Dermis blood vessel endothelial cell (primary cell): ENCODE results near the gene FAR2. TPM values are rescaled to one million over a fixed set of nuclear protein-coding genes. Genes with fewer than 3 reads are reported as not detected.
A peak's percentile ranks its signal among the peaks of the same experiment; 100 is the strongest.
"Not testable (repeated sequence)": the region's sequence is repeated elsewhere in the genome, so short reads cannot be mapped to it uniquely, and the experiment has no call there.

Experiments
- DNase-seq: peaks from one replicate; pipeline ENCODE4 v3.0.0; 2010
- total RNA-seq: library from RNA; depleted of rRNA; stranded (reverse); fragments of >200 nt; gene quantifications from 2 replicates; pipeline ENCODE4 v1.2.3, GENCODE V29; 2014

The FAR2 gene
- total RNA-seq, 1 donor from 2014 or later = 43.7 TPM

GRCh38 chr12:29155079-29155478 is 6.0 kb downstream of the FAR2 start:
- DNase-seq = no peak

DNA sequence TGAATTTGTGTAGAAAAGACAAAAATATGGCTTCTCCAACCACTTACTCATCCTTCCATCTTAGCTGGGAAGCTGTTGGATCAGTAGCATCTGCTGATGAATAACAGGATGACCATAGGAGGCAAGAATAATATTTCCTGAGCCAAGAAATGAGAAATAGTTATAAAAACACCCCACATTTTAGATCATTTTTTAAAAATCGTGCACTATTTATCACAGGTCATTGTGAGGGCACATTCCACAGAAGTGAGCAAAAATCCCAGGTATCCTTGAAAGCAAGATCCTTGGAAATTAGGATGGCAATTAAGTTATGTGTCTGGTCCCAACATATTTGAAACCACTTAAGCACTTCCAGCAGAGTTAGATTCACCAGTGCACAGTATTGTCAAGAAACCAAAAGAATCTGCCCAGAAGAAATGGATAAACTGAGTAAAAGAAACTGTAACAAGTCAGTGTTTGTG is 8.4 kb downstream of the FAR2 start:
- peak; percentile 63 for DNase-seq

GRCh38 chr12:29158115-29158763 is 9.2 kb downstream of the FAR2 start:
- DNase-seq = no peak

DNA sequence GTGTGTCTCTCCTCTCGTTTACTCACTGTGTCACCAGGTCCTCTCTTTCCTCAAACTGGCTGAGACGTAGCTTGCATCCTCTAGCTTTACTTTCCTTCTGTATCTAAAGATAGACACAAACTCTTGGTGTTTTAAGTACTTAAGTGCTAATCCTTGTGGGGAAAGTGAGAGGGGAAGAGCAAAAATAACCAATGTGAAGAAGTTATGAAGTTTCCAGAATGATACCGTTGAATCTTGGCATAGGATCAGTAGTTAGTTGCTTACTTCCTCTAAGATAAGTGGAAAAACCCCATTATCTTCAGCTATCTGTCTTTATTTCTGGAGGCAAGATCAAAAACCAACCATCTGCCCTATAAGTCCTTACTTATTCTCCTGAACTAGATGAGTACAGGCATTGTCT is 10.6 kb downstream of the FAR2 start:
- DNase-seq = peak; percentile 7

DNA sequence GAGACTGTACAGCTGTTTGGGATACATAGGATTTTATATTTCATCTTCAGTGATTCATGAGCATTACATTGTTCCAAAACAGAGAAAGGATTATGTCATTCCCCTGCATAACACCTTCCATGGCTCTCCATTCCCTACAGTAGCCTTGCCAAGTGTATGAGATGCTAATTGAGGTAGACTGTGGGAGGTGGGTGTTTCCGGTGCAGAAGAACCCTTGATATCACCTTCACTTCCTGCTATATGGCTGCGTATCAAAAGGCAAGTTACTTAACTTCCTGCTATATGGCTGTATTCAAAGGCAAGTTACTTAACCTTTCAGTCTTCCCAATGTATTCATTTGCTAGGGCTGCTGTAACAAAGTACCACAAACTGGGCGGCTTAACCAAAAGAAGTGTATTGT is 11.2 kb downstream of the FAR2 start:
- DNase-seq = peak; percentile 11

DNA sequence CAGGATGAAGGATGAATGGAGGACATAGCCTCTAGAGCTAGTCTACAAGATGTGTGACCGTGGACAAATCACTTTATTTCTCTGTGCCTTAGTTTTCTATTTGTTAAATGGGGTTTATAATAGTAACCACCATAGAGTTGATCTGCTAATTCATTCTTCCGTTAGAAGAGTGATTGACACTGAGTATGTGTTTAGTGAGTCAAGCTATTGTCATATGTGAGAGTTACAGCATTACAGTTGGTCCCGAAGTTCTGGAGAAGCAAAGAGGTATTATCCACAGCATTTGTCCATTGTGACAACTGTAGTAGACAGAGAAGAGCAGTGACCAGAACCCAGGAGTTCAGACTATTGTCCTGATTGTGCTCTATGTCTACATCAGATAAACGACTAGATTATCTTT is 14.1 kb downstream of the FAR2 start:
- peak; percentile 13 for DNase-seq

DNA sequence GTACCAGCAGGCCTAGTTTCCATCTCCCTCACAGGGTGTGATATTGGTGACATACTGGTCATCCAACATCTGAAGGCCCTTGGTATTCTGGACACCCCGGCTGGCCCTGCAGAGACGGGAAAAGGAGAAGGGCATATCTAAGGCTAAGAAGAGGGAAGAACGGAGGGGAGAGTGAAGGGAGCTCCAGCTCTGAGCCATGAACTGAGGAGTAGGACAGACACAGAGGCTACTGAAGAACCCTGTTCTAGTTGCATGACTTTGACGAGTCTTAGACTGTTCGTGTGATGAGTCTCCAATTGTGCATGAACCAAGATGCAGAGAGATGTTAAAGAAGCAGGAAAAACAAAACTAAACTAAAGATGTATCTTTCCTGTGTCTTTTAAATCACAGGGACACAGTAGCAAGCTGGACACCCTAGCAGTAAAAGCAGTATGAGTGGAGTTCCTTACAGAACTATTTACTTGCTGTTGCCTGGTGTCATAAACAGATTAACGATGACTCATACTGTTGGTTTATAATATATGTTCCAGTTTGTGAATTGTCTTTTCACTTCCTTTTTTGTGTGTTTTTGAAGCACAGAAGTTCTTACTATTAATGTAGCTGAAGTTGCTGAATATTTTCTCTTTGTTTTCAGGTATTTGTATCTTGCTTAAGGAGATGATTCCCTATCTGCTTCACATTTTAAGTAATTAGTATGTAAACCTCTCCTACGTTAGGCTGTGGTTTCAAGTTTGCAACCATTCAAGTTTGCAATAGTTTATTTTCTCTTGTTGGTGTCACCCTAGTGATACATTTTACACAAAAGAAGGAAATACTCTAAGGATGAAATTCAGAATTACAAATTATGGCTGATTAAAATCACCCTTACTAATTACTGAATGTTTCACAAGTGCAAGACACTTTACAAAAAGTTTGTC is 15.7 kb downstream of the FAR2 start:
- peak; percentile 83 for DNase-seq

DNA sequence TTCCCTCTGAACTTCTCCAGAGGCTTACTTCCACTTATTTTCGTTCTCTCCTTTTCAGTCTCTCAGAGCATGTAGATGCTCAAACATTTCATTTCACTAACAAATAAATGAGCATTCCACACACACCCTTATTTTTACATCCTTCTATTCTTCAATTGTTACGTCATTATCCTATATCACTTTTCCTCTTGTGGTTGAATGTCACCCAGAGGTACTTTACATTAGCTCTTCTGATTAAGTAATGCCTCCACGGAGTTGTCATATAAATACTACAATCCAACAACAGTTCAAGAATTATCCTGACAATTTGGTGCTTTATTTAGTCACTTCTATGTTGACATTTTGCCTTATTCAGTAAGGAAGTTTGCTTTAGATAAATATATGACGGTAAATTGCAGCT is 18.4 kb downstream of the FAR2 start:
- no peak for DNase-seq

DNA sequence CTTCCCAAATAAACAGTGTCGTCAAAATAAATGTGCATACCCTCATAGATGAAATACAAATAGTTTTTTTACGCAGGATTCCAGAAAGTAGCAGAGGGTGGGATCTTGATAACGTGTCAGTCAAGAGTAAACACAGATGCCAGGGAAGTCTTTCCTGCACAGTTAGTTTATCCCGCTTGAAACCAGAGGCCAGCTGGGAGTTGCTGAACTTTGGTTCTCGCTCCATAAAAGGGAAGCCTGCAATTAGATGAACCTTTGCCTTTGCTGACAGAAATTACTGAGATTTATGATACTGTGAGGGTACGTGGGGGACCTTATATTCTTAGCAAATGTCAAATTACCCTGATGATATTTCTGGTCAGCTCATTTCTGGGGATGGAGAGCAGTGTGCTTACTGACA is 18.9 kb downstream of the FAR2 start:
- no peak for DNase-seq

GRCh38 chr12:29169978-29170377 is 20.9 kb downstream of the FAR2 start:
- DNase-seq = peak; percentile 55

DNA sequence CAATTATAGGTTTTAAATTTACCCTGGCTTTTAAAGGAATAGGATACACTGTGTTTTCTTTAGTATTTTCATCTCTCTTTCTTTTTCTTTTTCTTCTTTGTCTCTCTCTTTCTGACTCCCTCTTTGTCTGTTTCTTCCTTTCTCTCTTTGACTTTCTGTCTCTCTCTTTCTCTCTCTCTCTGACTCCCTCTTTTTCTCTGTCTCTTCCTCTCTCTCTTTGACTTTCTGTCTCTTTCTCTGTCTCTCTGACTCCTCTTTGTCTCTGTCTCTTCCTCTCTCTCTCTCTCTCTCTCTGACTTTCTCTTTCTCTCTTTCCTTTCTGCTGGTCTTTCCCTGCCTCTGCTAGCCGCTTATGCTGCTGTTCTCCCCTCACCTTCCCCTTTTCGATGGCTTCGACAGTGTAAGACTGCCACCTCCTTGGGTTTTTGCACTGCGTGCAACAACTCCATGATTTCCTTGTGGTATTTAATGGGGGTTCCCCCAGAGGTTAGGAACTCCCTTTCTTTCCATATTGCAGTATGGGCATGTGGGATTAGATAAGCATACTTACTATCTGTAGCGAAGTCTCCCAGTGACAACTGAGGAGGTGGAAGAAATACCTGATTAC is 21.5 kb downstream of the FAR2 start:
- DNase-seq = not testable (repeated sequence)

DNA sequence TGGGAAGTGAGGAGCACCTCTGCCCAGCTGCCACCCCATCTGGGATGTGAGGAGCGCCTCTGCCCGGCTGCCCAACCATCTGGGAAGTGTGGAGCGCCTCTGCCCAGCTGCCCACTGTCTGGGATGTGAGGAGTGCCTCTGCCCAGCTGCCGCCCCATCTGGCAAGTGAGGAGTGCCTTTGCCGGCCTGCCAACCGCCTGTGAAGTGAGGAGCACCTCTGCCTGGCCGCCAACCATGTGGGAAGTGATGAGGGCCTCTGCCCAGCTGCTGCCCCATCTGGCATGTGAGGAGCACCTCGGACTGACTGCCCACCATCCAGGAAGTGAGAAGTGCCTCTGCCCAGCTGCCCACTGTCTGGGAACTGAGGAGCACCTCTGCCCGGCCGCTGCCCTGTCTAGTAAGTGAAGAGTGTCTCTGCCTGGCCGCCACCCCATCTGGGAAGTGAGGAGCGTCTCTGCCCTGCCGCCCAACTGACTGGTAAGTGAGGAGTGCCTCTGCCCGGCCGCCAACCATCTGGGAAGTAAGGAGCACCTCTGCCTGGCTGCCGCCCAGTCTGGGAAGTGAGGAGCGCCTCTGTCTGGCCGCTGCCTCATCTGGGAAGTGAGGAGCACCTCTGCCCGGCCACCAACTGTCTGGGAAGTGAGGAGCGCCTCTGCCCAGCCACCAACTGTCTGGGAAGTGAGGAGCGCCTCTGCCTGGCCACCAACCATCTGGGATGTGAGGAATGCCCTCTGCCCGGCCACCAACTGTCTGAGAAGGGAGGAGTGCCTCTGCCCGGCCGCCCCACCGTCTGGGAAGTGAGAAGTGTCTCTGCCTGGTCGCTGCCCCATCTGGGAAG is 22.6 kb downstream of the FAR2 start:
- DNase-seq = no peak

- peak; percentile 10 for DNase-seq
Observed at GRCh38 chr12:29176941-29177340, 27.9 kb downstream of the FAR2 start.

DNA sequence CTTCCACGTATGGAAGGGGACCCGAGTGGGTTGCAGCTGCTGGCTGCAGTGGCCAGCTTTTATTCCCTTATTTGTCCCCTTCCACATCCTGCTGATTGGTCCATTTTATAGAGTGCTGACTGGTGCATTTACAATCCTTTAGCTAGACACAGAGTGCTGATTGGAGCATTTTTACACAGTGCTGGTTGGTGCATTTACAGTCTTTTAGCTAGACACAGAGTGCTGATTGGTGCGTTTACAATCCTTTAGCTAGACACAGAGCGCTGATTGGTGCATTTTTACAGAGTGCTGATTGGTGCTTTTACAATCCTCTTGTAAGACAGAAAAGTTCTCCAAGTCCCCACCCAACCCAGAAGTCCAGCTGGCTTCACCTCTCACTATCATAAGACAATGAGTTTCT is 33.2 kb downstream of the FAR2 start:
- not testable (repeated sequence) for DNase-seq

DNA sequence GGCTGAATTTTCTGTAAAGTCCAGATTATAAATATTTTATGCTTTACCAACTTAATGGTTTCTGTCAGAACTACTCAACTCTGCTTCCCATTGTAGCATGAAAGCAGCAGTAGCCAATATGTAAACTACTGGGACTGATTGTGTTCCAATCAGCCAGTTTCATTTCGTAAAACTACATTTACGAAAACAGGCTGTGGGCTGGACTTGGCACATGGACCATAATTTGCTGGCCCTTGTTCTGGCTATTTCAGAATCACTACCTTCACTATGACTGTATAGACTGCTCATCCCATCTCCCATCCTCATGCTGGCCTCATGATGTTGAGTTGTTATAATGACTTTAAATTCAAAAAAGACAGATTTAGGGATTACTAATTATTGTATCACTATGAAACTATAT is 38.7 kb downstream of the FAR2 start:
- DNase-seq = peak; percentile 18

- no peak for DNase-seq
Observed at GRCh38 chr12:29191267-29191850, 42.3 kb downstream of the FAR2 start.

DNA sequence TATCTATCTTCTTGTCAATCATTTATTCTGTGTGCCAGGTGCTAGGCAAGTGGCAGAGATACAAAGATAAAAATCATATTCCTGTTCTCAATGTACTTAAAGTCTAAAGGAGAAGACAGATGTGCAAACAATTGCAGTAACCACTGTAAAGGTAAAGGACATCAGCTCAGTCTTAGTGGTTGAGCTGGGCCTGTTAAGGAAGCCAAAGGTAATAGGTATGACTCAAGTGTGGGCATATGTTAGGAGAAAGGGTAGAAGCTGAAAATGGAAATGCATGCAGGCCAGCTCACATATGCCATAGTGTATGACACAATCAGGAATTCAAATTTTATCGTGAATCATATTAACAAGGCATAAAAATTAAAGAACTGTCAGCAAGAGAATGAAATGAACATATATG is 49.8 kb downstream of the FAR2 start:
- no peak for DNase-seq

DNA sequence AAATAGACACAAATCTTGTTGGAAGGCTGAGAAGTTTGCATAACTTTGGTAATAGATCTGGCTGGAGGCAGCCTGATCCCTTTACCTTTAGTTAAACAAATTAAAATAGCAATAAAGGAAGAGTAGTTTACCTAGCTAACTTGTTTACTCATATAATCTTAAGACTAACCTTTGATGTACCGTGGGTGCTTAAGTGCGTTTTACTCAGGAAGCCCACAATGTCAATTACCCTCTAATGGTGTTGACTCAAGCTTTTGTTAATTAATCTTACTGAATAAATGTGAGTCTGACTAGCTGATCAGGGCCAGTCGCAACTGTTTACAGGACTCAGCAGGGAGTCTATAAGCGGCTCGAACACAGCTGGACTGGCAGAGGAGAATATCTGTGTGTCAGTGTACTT is 51.5 kb downstream of the FAR2 start:
- DNase-seq = no peak

DNA sequence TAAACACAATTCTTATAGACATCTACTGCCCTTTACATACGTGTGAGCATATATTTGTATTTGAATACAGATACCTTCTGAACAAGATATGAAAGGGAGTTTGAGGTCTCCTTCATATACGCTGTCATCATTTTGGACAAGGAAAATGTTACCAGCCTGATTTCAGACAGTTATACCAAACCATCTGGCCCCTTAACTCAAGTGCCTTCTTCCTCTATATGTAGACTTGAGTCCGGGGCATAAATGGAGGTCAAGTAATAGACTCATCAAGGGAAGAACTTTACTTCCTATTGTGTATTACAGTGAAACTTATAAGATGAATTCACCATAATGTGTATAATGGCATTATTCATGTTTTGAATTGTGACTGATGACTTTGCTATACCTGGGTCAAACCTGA is 52.2 kb downstream of the FAR2 start:
- no peak for DNase-seq

GRCh38 chr12:29201746-29202145 is 52.7 kb downstream of the FAR2 start:
- peak; percentile 32 for DNase-seq

- DNase-seq = no peak
Observed at GRCh38 chr12:29204521-29204920, 55.4 kb downstream of the FAR2 start.

DNA sequence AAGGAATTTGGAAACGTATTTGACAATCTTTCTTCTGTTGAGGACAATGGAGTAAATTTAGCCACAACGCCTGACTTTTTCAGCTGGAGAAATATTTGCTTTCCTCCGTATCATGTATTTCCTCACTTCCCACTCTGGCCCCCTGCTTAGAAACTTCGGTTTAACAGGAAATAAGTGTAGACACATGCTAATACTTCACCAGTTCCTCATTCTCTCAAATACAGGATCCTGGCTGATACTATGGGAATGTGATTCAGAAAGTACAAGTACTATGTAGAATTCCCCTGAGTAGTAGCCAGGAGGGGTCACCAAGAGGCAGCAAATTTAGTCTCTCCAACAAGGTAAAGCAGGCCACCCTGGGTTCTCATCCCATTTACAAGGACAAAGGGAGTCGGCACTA is 58.0 kb downstream of the FAR2 start:
- peak; percentile 64 for DNase-seq
